Keratinocyte (primary cell): Measurements from ENCODE around the gene GABRD. TPM values are rescaled to one million over a fixed set of nuclear protein-coding genes. Genes with fewer than 3 reads are reported as not detected.

Experiments used
- DNase-seq: peaks from one replicate; pipeline ENCODE4 v3.0.0-alpha.2; 2011; ENCODE audit warnings: low read depth, missing footprints, low spot score
- FAIRE-seq: peaks from 2 replicates; lab custom pipeline; 2011; peaks lifted over from hg19 to GRCh38; lab: Jason Lieb, UNC
- H2AFZ ChIP-seq: 2 replicates; pipeline ENCODE4 v1.6.0; 2012; ENCODE audit warnings: low read length, control low read depth, inconsistent platforms; ENCODE audit not compliant: control insufficient read depth
- H3K27ac ChIP-seq: 2 replicates; pipeline ENCODE4 v1.5.1; 2011; ENCODE audit warnings: low read length; ENCODE audit not compliant: control insufficient read depth, insufficient read depth
- H3K27me3 ChIP-seq: 3 replicates; pipeline ENCODE4 v1.6.0; 2011; ENCODE audit warnings: low read length; ENCODE audit not compliant: control insufficient read depth, insufficient read depth; ENCODE audit errors: extremely low read depth
- H3K36me3 ChIP-seq, 2 experiments: 2 replicates in 1 of 2; 3 replicates in 1 of 2; pipeline ENCODE4 v1.5.1; 2011; ENCODE audit warnings: low read length in 2 of 2, mild to moderate bottlenecking in 1 of 2; ENCODE audit not compliant: control insufficient read depth in 2 of 2, insufficient read depth in 2 of 2; ENCODE audit errors: extremely low read depth in 1 of 2
- H3K4me1 ChIP-seq: 3 replicates; pipeline ENCODE4 v1.5.1; 2011; ENCODE audit warnings: low read length; ENCODE audit not compliant: control insufficient read depth, insufficient read depth; ENCODE audit errors: extremely low read depth
- H3K4me2 ChIP-seq: 3 replicates; pipeline ENCODE4 v1.6.0; 2011; ENCODE audit warnings: low read depth, low read length; ENCODE audit not compliant: control insufficient read depth, insufficient read depth; ENCODE audit errors: extremely low read depth
- H3K4me3 ChIP-seq, 3 experiments: fragments of 200-600 bp in 1 of 3; sonication (generic) in 1 of 3; 2 replicates in 2 of 3; 3 replicates in 1 of 3; pipeline ENCODE4 v1.5.1; 2011 to 2016; ENCODE audit warnings: low read length in 3 of 3, mild to moderate bottlenecking in 3 of 3, control low read depth in 2 of 3, inconsistent platforms in 1 of 3, low read depth in 1 of 3, mixed read lengths in 1 of 3, mixed run types in 1 of 3, moderate library complexity in 1 of 3; ENCODE audit not compliant: control insufficient read depth in 2 of 3, insufficient read depth in 2 of 3; ENCODE audit errors: extremely low read depth in 1 of 3
- H3K79me2 ChIP-seq: 2 replicates; pipeline ENCODE4 v1.6.0; 2012; ENCODE audit warnings: low read length; ENCODE audit not compliant: control insufficient read depth, insufficient read depth
- H3K9ac ChIP-seq: 3 replicates; pipeline ENCODE4 v1.6.0; 2011; ENCODE audit warnings: low read length; ENCODE audit not compliant: control insufficient read depth, insufficient read depth; ENCODE audit errors: extremely low read depth
- H3K9me1 ChIP-seq: 3 replicates; pipeline ENCODE4 v1.6.0; 2011; ENCODE audit warnings: low read length; ENCODE audit not compliant: control insufficient read depth, insufficient read depth; ENCODE audit errors: extremely low read depth
- H3K9me3 ChIP-seq: 2 replicates; pipeline ENCODE4 v1.5.1; 2012; ENCODE audit warnings: low read depth, low read length; ENCODE audit not compliant: control insufficient read depth
- H4K20me1 ChIP-seq: 3 replicates; pipeline ENCODE4 v1.6.0; 2011; ENCODE audit warnings: low read length; ENCODE audit not compliant: control insufficient read depth, insufficient read depth; ENCODE audit errors: extremely low read depth
- EZH2 ChIP-seq: IDR thresholded peaks from one replicate; pipeline ENCODE4 v1.6.1; 2012; ENCODE audit warnings: inconsistent platforms, mild to moderate bottlenecking, low read length, moderate library complexity
- dilution Hi-C: fragments of 300-500 bp; cut with MboI; formaldehyde crosslinking; loops from one replicate; pipeline ENCODE4 v1.7.0; 2020; ENCODE audit warnings: low sequenced_read_pairs; ENCODE audit not compliant: extremely low pct_ligation_motif_present
- polyA plus RNA-seq, 5 experiments: library from polyadenylated mRNA; depleted of rRNA in 3 of 5; stranded (reverse) in 3 of 5; stranded (forward) in 1 of 5; unstranded in 1 of 5; fragments of >200 nt; gene quantifications; 1 replicate in 1 of 5; 2 replicates in 3 of 5; 3 replicates in 1 of 5; pipeline versions ENCODE4 v1.2.1 to v1.2.3, GENCODE V29; 2011 to 2012; ENCODE audit warnings: missing spikeins in 2 of 5, low read depth in 1 of 5, low replicate concordance in 1 of 5
- TF ChIP-seq, protein P1 (sequence below), 3 experiments: IDR thresholded peaks in 1 of 3; conservative IDR thresholded peaks in 1 of 3; optimal IDR thresholded peaks in 1 of 3; 2 replicates in 2 of 3; 3 replicates in 1 of 3; pipeline versions ENCODE3 to v1.5.1; 2011; ENCODE audit warnings: low read length in 3 of 3, mild to moderate bottlenecking in 3 of 3, moderate library complexity in 2 of 3, control low read depth in 1 of 3, inconsistent platforms in 1 of 3; ENCODE audit not compliant: insufficient read depth in 2 of 3; ENCODE audit errors: extremely low read depth in 1 of 3

The GABRD gene
- polyA plus RNA-seq, 1 donor (not counting 4 experiments of a cell fraction or from before 2014, with no cell fraction given), result not detected

DNA sequence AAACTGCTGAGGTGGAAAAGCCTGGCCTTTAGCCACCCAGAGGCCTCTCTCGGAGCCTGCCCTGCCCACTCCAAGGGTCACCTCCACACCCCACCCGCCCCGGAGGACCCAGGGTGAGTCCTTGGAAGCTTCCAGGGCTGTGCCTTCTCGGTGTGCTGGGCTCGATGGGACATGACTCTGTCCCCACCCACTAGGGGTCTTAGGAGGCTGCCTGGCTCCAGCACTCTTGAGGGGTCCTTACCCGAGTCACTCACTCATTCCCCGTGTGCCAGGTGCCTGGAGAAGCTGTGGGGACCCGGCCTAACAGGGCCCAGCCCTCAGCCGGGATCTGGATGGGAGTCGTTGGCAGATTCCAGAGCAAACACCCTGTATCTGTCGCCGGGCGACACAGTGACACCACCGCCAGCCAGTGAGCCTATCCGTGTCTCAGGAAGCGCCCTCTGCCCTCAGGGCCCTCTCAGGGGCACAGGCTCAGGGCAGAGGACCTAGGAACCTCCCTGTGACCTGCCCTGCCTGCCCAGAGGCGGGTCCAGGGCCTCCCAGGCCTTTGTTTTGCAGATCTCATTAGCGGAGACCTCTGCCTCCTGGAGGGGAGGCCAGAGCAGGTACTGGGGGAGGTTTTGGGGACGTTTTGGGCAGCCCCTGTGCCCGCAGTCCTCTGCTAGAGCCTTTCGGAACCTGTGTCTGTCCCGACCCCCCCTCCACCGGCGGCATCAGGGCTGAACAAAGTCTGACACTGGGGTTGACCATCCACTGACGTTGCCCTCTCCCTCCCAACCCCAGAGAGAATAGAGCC lies 28.0 kb downstream of the GABRD start:
- peaks cover 5% of the 10 kb centered on the region for H4K20me1 ChIP-seq
- H3K4me1 ChIP-seq, result peaks cover 14% of the 10 kb centered on the region
- no peak overlapping the region for H3K4me2 ChIP-seq
- FAIRE-seq (no peak), DNase-seq (no peak)
- H2AFZ ChIP-seq, result no peak overlapping the region
- H3K27me3 ChIP-seq, result no peaks in the 10 kb centered on the region
- peaks cover 8% of the 10 kb centered on the region for H3K79me2 ChIP-seq
- TF ChIP-seq, protein P1, sequence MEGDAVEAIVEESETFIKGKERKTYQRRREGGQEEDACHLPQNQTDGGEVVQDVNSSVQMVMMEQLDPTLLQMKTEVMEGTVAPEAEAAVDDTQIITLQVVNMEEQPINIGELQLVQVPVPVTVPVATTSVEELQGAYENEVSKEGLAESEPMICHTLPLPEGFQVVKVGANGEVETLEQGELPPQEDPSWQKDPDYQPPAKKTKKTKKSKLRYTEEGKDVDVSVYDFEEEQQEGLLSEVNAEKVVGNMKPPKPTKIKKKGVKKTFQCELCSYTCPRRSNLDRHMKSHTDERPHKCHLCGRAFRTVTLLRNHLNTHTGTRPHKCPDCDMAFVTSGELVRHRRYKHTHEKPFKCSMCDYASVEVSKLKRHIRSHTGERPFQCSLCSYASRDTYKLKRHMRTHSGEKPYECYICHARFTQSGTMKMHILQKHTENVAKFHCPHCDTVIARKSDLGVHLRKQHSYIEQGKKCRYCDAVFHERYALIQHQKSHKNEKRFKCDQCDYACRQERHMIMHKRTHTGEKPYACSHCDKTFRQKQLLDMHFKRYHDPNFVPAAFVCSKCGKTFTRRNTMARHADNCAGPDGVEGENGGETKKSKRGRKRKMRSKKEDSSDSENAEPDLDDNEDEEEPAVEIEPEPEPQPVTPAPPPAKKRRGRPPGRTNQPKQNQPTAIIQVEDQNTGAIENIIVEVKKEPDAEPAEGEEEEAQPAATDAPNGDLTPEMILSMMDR (optimal IDR thresholded peaks at IDR 0.05 in 1 of 3, IDR thresholded peaks at IDR 0.05 in 1 of 3, conservative IDR thresholded peaks at IDR 0.05 in 1 of 3; ENCODE audit: extremely low read depth in 1 of 3, insufficient read depth in 2 of 3, low read length in 3 of 3), result no peak
- TF ChIP-seq EZH2, result no peak
- H3K4me3 ChIP-seq, result no peak overlapping the region
- H3K27ac ChIP-seq, result no peak overlapping the region
- H3K36me3 ChIP-seq, result no peaks in the 10 kb centered on the region
- no peak overlapping the region for H3K9ac ChIP-seq
- no peaks in the 10 kb centered on the region for H3K9me3 ChIP-seq
- dilution Hi-C loops, result no loop called here
- no peaks in the 10 kb centered on the region for H3K9me1 ChIP-seq

DNA sequence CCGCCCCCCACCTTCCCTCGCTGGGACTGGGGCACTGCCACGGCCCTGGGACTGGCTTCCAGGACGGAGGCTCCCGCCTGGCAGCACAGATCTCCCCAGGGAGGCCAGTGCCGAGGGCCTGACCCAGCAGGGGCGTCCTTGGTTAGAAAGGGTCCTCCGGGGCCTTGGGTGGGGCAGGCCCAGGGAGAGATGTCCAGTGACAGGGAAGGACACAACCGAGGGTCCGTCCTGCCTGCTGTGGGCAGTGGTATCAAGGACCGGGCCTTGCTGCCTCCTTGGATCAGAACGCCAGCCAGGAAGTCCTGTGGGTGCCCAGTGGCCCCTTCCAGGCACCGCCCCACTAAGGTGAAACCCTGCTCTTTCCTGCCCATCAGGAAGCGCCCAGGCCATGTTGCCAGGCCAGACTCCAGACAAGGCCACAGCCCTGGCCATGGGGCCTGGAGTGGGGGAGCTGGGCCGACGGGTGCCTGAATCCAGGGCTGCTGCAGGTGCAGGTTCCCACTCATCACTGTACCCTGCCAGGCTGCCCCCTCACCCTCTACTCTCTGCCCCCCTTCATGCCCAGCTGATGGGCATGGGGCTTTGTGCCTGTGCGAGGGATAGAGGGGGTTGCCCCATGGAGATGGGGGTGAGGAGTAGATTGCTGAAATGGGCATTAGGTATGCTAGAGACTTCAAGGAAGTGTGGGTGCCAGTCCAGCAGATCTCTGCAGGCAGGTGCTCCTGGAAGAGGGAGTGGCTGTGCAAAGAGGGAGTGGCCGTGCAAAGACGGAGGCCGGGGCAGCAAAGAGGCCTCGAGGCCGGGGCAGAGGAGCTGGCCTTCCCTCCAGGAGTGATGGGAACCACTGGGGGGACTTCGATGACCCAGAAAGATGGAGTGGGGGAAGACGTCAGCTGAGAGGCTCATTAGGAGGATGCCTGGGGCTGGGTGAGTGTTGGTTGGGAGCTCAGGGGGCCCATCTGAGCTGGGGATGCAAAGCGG lies 28.9 kb downstream of the GABRD start:
- H3K9me3 ChIP-seq, result no peaks in the 10 kb centered on the region
- no peak overlapping the region for H3K4me2 ChIP-seq
- no peak overlapping the region for H3K4me3 ChIP-seq
- H3K9ac ChIP-seq, result no peak overlapping the region
- no peaks in the 10 kb centered on the region for H3K27me3 ChIP-seq
- H3K4me1 ChIP-seq, result peaks cover 19% of the 10 kb centered on the region
- dilution Hi-C loops, result no loop called here
- no peaks in the 10 kb centered on the region for H3K36me3 ChIP-seq
- TF ChIP-seq EZH2, result no peak
- TF ChIP-seq, protein P1 (optimal IDR thresholded peaks at IDR 0.05 in 1 of 3, IDR thresholded peaks at IDR 0.05 in 1 of 3, conservative IDR thresholded peaks at IDR 0.05 in 1 of 3; ENCODE audit: extremely low read depth in 1 of 3, insufficient read depth in 2 of 3, low read length in 3 of 3), result no peak
- H2AFZ ChIP-seq, result no peak overlapping the region
- H3K9me1 ChIP-seq, result peaks cover 5% of the 10 kb centered on the region
- DNase-seq (no peak), FAIRE-seq (no peak)
- H4K20me1 ChIP-seq, result peaks cover 9% of the 10 kb centered on the region
- H3K27ac ChIP-seq, result no peak overlapping the region
- H3K79me2 ChIP-seq, result peaks cover 15% of the 10 kb centered on the region
